Measurements from ENCODE around the gene SLC22A23. TPM values are rescaled to one million over a fixed set of nuclear protein-coding genes. Genes with fewer than 3 reads are reported as not detected.

The SLC22A23 gene
- total RNA-seq, 2 donors from 2014 or later = 85.7 to 89.5 TPM

- H3K4me1 ChIP-seq = no peaks in the 10 kb centered on the region
- DNase-seq = no peak
- H3K9ac ChIP-seq (ENCODE audit: low read depth in 2 of 2, low read length in 2 of 2) = no peak overlapping the region
- no peak overlapping the region for H3K27ac ChIP-seq
- TF ChIP-seq CTCF (IDR thresholded peaks at IDR 0.05) = no peak
- H3K36me3 ChIP-seq = no peaks in the 10 kb centered on the region
- H3K4me3 ChIP-seq = no peak overlapping the region
- no peaks in the 10 kb centered on the region for H3K27me3 ChIP-seq
- H3K9me3 ChIP-seq = no peaks in the 10 kb centered on the region
- intact Hi-C loops (cut with DNase I) = no loop called here
Measured at GRCh38 chr6:3349388-3350251, 107.2 kb downstream of the SLC22A23 start.

- Histone ChIP-seq H3K9me3 (no peaks in the 10 kb centered on the region), H3K36me3 (no peaks in the 10 kb centered on the region), H3K27ac (no peak overlapping the region), H3K4me1 (no peaks in the 10 kb centered on the region), H3K4me3 (no peak overlapping the region), H3K9ac (ENCODE audit: low read depth in 2 of 2, low read length in 2 of 2) (no peak overlapping the region), H3K27me3 (no peaks in the 10 kb centered on the region)
- intact Hi-C loops (cut with DNase I) = no loop called here
- no peak for TF ChIP-seq CTCF (IDR thresholded peaks at IDR 0.05)
- no peak for DNase-seq
Measured at GRCh38 chr6:3348821-3349220, 108.0 kb downstream of the SLC22A23 start.

GRCh38 chr6:3347826-3348225 is 109.0 kb downstream of the SLC22A23 start:
- H3K4me1 ChIP-seq = no peaks in the 10 kb centered on the region
- no peak for TF ChIP-seq CTCF (IDR thresholded peaks at IDR 0.05)
- no peaks in the 10 kb centered on the region for H3K9me3 ChIP-seq
- no peak for DNase-seq
- H3K27me3 ChIP-seq = no peaks in the 10 kb centered on the region
- no peaks in the 10 kb centered on the region for H3K36me3 ChIP-seq
- H3K9ac ChIP-seq (ENCODE audit: low read depth in 2 of 2, low read length in 2 of 2) = no peak overlapping the region
- H3K4me3 ChIP-seq = no peak overlapping the region
- intact Hi-C loops (cut with DNase I) = no loop called here
- no peak overlapping the region for H3K27ac ChIP-seq

- Histone ChIP-seq H3K4me3 (no peak overlapping the region), H3K9ac (ENCODE audit: low read depth in 2 of 2, low read length in 2 of 2) (no peak overlapping the region), H3K4me1 (no peaks in the 10 kb centered on the region), H3K27me3 (no peaks in the 10 kb centered on the region), H3K9me3 (no peaks in the 10 kb centered on the region), H3K27ac (no peak overlapping the region), H3K36me3 (no peaks in the 10 kb centered on the region)
- TF ChIP-seq CTCF (IDR thresholded peaks at IDR 0.05) = no peak
- no peak for DNase-seq
- intact Hi-C loops (cut with DNase I) = no loop called here
Measured at GRCh38 chr6:3347247-3347646, 109.6 kb downstream of the SLC22A23 start.

GRCh38 chr6:3346476-3346875 is 110.4 kb downstream of the SLC22A23 start:
- H3K27ac ChIP-seq = no peak overlapping the region
- intact Hi-C loops (cut with DNase I) = no loop called here
- no peaks in the 10 kb centered on the region for H3K9me3 ChIP-seq
- no peak overlapping the region for H3K4me3 ChIP-seq
- no peaks in the 10 kb centered on the region for H3K4me1 ChIP-seq
- no peaks in the 10 kb centered on the region for H3K27me3 ChIP-seq
- DNase-seq = no peak
- no peaks in the 10 kb centered on the region for H3K36me3 ChIP-seq
- TF ChIP-seq CTCF (IDR thresholded peaks at IDR 0.05) = no peak
- no peak overlapping the region for H3K9ac ChIP-seq (ENCODE audit: low read depth in 2 of 2, low read length in 2 of 2)

All from colonic mucosa (tissue), 4 donors.